A673 (cell line): ENCODE measurements around the gene AFG3L2. TPM values are rescaled to one million over a fixed set of nuclear protein-coding genes. Genes with fewer than 3 reads are reported as not detected.

Experiments
- BruUV-seq: library from RNA; stranded (reverse); fragments of 400-500 nt; replicated peaks from 2 replicates; lab custom pipeline; 2021; lab: Mats Ljungman, UMichigan
- CTCF ChIA-PET: fragments of 300-600 bp; sonication (Branson Sonifier 250); formaldehyde crosslinking; loops from one replicate; lab custom pipeline; 2022; ENCODE audit warnings: antibody characterized with exemption; lab: Charles Lee
- POLR2A ChIA-PET: fragments of 300-600 bp; sonication (Branson Sonifier 250); formaldehyde crosslinking; loops from one replicate; lab custom pipeline; 2022; ENCODE audit warnings: antibody characterized with exemption; ENCODE audit not compliant: low non-redundant PET; lab: Charles Lee
- DNase-seq: peaks from one replicate; pipeline ENCODE4 v3.0.0-alpha.2; 2015; ENCODE audit warnings: low spot score
- H3K27ac ChIP-seq: fragments of 200-600 bp; sonication (generic); 2 replicates; pipeline ENCODE4 v1.5.1; 2016; ENCODE audit warnings: mixed run types, low read depth, mild to moderate bottlenecking, mixed read lengths, antibody characterized with exemption, low read length; ENCODE audit not compliant: poor library complexity, severe bottlenecking
- H3K27me3 ChIP-seq: fragments of 200-600 bp; sonication (generic); replicated peaks from 2 replicates; pipeline ENCODE4 v1.6.1; 2017; ENCODE audit warnings: mixed run types, low read depth, mild to moderate bottlenecking, mixed read lengths, antibody characterized with exemption, low read length; ENCODE audit not compliant: insufficient read depth, poor library complexity
- H3K36me3 ChIP-seq: fragments of 200-600 bp; sonication (generic); 2 replicates; pipeline ENCODE4 v1.6.1; 2016; ENCODE audit warnings: mixed run types, mild to moderate bottlenecking, mixed read lengths, antibody characterized with exemption, low read length; ENCODE audit not compliant: insufficient read depth, poor library complexity, severe bottlenecking
- H3K4me1 ChIP-seq: fragments of 200-600 bp; sonication (generic); 2 replicates; pipeline ENCODE4 v1.6.1; 2017; ENCODE audit warnings: mixed run types, mild to moderate bottlenecking, mixed read lengths, antibody characterized with exemption, low read length; ENCODE audit not compliant: insufficient read depth, poor library complexity, severe bottlenecking
- H3K4me3 ChIP-seq: fragments of 200-600 bp; sonication (generic); 2 replicates; pipeline ENCODE4 v1.5.1; 2016; ENCODE audit warnings: low read depth, mixed run types, mild to moderate bottlenecking, mixed read lengths, low read length; ENCODE audit not compliant: poor library complexity, severe bottlenecking
- H3K9me3 ChIP-seq: fragments of 200-600 bp; sonication (generic); 2 replicates; pipeline ENCODE4 v1.6.1; 2016; ENCODE audit warnings: mixed run types, low read depth, mild to moderate bottlenecking, mixed read lengths, antibody characterized with exemption, low read length; ENCODE audit not compliant: poor library complexity, severe bottlenecking
- EZH2 ChIP-seq: fragments of 200-600 bp; sonication (generic); IDR thresholded peaks from 2 replicates; pipeline ENCODE4 v1.6.1; 2017; ENCODE audit warnings: borderline replicate concordance, low read depth, mild to moderate bottlenecking, mixed read lengths, antibody characterized with exemption, low read length; ENCODE audit not compliant: poor library complexity, severe bottlenecking
- intact Hi-C: fragments of 100-400 bp; cut with micrococcal nuclease; formaldehyde crosslinking; loops from one replicate; pipeline ENCODE4 v1.10.0; 2022; ENCODE audit not compliant: unreplicated experiment
- total RNA-seq: library from RNA; stranded (reverse); gene quantifications from 2 replicates; pipeline ENCODE4 v1.2.3, GENCODE V29; 2021
- TF ChIP-seq, protein P1 (sequence below): fragments of 300-800, 200-600 bp; sonication (generic); conservative IDR thresholded peaks from 2 replicates; pipeline ENCODE4 v1.5.1; 2017; ENCODE audit warnings: low read depth, mild to moderate bottlenecking, antibody characterized with exemption, low read length, moderate library complexity, mixed read lengths

Gene AFG3L2
- total RNA-seq, 1 experiment from 2014 or later: 72.7 TPM

DNA sequence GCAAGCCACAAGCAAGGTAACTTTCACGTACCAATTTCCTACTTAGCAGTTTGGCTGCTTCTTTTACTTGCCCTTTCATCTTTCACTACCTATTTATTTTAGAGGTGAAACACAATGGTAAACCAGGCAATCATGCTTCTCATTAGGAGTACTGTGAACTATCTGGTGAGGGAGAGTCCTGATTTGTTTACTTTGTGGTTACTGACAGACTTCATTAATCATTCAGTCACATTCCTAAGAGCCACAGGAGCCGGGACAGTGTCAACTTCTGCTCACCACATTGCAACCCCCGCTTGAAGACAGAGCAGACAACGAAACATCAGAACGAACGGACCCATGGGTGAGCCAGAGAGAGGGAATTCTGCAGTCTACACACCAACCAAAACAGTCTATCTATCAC lies 40.1 kb downstream of the AFG3L2 start:
- TF ChIP-seq, protein P1, sequence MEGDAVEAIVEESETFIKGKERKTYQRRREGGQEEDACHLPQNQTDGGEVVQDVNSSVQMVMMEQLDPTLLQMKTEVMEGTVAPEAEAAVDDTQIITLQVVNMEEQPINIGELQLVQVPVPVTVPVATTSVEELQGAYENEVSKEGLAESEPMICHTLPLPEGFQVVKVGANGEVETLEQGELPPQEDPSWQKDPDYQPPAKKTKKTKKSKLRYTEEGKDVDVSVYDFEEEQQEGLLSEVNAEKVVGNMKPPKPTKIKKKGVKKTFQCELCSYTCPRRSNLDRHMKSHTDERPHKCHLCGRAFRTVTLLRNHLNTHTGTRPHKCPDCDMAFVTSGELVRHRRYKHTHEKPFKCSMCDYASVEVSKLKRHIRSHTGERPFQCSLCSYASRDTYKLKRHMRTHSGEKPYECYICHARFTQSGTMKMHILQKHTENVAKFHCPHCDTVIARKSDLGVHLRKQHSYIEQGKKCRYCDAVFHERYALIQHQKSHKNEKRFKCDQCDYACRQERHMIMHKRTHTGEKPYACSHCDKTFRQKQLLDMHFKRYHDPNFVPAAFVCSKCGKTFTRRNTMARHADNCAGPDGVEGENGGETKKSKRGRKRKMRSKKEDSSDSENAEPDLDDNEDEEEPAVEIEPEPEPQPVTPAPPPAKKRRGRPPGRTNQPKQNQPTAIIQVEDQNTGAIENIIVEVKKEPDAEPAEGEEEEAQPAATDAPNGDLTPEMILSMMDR: no peak
- TF ChIP-seq EZH2: no peak
- Histone ChIP-seq H3K27ac (no peak overlapping the region), H3K9me3 (no peaks in the 10 kb centered on the region), H3K27me3 (no peaks in the 10 kb centered on the region), H3K36me3 (peaks cover 41% of the 10 kb centered on the region), H3K4me1 (peaks cover 25% of the 10 kb centered on the region), H3K4me3 (no peak overlapping the region)
- intact Hi-C loops: no loop called here
- ChIA-PET POLR2A (no interaction called here), CTCF (no interaction called here)
- DNase-seq: no peak
- BruUV-seq: no TSS peak

GRCh38 chr18:12336171-12336613 lies 40.8 kb downstream of the AFG3L2 start:
- TF ChIP-seq EZH2: no peak
- TF ChIP-seq, protein P1: no peak
- Histone ChIP-seq H3K27ac (no peak overlapping the region), H3K4me1 (peaks cover 25% of the 10 kb centered on the region), H3K4me3 (no peak overlapping the region), H3K9me3 (no peaks in the 10 kb centered on the region), H3K27me3 (no peaks in the 10 kb centered on the region), H3K36me3 (peaks cover 43% of the 10 kb centered on the region)
- DNase-seq: no peak
- intact Hi-C loops: no loop called here
- no TSS peak for BruUV-seq
- CTCF ChIA-PET: no interaction called here
- POLR2A ChIA-PET: no interaction called here

DNA sequence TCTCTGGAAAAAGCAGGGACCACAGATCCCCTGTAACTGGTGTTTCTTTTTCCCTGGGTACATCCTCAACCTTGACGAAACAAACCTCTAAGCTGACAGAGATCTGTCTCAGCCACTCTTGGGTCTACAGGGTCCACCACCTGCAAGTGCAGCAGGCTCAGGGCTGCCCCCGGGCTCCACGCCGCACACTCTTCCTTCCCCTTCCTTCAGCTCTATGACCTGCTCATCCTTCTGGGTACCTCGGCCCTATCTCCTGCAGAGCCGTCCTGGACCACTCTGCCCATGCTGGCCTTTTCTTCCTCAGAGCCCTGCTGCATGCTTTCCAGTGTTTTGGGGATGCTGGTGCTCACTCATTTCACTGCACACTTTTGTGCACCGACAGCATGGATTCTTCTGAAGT lies 41.5 kb downstream of the AFG3L2 start:
- TF ChIP-seq EZH2: no peak
- TF ChIP-seq, protein P1: no peak
- H3K9me3 ChIP-seq: no peaks in the 10 kb centered on the region
- ChIA-PET CTCF (interaction anchor here (1.1 kb wide), 1 partner anchor 64 kb away, joined by 5 read pairs; no protein-coding TSS in a partner anchor), POLR2A (no interaction called here)
- no peak overlapping the region for H3K27ac ChIP-seq
- H3K27me3 ChIP-seq: no peaks in the 10 kb centered on the region
- no peak for DNase-seq
- H3K4me1 ChIP-seq: peaks cover 25% of the 10 kb centered on the region
- peaks cover 42% of the 10 kb centered on the region for H3K36me3 ChIP-seq
- no peak overlapping the region for H3K4me3 ChIP-seq
- intact Hi-C loops: no loop called here
- no TSS peak for BruUV-seq
